ENCODE results near the gene TMEM219.

GRCh38 chr16:29926711-29927052, 35.2 kb upstream of the TMEM219 start:
- no peak for TF ChIP-seq POLR2A (IDR thresholded peaks at IDR 0.05)
- TF ChIP-seq CTCF (IDR thresholded peaks at IDR 0.05), result no peak
